ENCODE measurements around the gene NT5C1B.

GRCh38 chr2:18517386-18517785 is 72.0 kb downstream of the NT5C1B start:
- TF ChIP-seq CTCF (IDR thresholded peaks at IDR 0.05; ENCODE audit: poor library complexity, severe bottlenecking), result no peak
- no peak for TF ChIP-seq EP300 (conservative IDR thresholded peaks at IDR 0.05; ENCODE audit: poor library complexity, severe bottlenecking)
- TF ChIP-seq MXI1 (conservative IDR thresholded peaks at IDR 0.05; ENCODE audit: poor library complexity, severe bottlenecking), result no peak
- no peak for TF ChIP-seq POLR2AphosphoS5 (IDR thresholded peaks at IDR 0.05)
- TF ChIP-seq EZH2 (IDR thresholded peaks at IDR 0.05; ENCODE audit: borderline replicate concordance, insufficient read depth, low read length, poor library complexity, severe bottlenecking), result no peak
- TF ChIP-seq RAD21 (conservative IDR thresholded peaks at IDR 0.05), result no peak
- no peak for TF ChIP-seq REST (IDR thresholded peaks at IDR 0.05; ENCODE audit: borderline replicate concordance)

All from neural cell (in vitro differentiated cells).